PFSK-1 (cell line): Measurements from ENCODE around the gene OR2V1.

Experiments used
- FOXP2 ChIP-seq: optimal IDR thresholded peaks from 2 replicates; pipeline ENCODE3; 2011; ENCODE audit warnings: borderline replicate concordance, control low read depth, inconsistent platforms; ENCODE audit not compliant: insufficient read depth; ENCODE audit errors: extremely low read length, extremely low read depth
- POLR2AphosphoS5 ChIP-seq: IDR thresholded peaks from 2 replicates; pipeline ENCODE4 v1.6.1; 2012; ENCODE audit warnings: low read depth, mild to moderate bottlenecking, control low read depth, low read length, moderate library complexity
- SIN3A ChIP-seq: IDR thresholded peaks from 2 replicates; pipeline ENCODE4 v1.6.1; 2012; ENCODE audit warnings: mild to moderate bottlenecking, low read length, moderate library complexity, borderline replicate concordance; ENCODE audit not compliant: insufficient read depth
- TAF1 ChIP-seq: IDR thresholded peaks from 2 replicates; pipeline ENCODE4 v1.6.1; 2012; ENCODE audit warnings: low read length, control low read depth, borderline replicate concordance; ENCODE audit not compliant: insufficient read depth
- TF ChIP-seq, protein P1 (sequence below), 2 experiments: IDR thresholded peaks; 2 replicates each; pipeline versions ENCODE4 v1.6.1 to v1.8.0; 2011 to 2012; ENCODE audit warnings: low read depth in 2 of 2, low read length in 2 of 2, control low read depth in 1 of 2, inconsistent platforms in 1 of 2, mild to moderate bottlenecking in 1 of 2, moderate library complexity in 1 of 2; ENCODE audit not compliant: insufficient read depth in 1 of 2

OR2V1 gene

DNA sequence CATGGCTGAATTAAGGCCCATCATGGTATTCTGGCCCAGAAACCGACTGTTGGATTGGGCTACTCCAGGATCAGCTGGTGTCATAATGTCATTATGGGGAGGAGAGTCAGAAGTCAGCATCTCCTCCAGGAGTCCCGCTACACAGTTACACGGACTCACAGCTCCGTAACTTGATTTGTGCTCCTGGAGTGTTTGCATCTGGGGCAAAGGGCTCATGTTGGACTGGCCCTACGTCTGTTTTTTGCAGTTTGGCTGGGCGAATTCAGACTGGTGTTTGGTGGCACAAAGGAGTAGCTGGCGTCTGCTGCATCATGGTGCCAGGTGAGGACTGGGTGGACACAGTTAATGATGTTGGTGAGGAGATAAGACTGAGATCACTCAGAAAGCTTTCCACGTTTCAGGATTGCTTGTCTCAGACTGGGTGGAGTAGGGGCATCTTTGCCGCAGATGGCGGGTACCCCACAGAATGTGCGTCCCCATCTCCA is 31.3 kb downstream of the OR2V1 start:
- TF ChIP-seq TAF1: no peak
- TF ChIP-seq, protein P1, sequence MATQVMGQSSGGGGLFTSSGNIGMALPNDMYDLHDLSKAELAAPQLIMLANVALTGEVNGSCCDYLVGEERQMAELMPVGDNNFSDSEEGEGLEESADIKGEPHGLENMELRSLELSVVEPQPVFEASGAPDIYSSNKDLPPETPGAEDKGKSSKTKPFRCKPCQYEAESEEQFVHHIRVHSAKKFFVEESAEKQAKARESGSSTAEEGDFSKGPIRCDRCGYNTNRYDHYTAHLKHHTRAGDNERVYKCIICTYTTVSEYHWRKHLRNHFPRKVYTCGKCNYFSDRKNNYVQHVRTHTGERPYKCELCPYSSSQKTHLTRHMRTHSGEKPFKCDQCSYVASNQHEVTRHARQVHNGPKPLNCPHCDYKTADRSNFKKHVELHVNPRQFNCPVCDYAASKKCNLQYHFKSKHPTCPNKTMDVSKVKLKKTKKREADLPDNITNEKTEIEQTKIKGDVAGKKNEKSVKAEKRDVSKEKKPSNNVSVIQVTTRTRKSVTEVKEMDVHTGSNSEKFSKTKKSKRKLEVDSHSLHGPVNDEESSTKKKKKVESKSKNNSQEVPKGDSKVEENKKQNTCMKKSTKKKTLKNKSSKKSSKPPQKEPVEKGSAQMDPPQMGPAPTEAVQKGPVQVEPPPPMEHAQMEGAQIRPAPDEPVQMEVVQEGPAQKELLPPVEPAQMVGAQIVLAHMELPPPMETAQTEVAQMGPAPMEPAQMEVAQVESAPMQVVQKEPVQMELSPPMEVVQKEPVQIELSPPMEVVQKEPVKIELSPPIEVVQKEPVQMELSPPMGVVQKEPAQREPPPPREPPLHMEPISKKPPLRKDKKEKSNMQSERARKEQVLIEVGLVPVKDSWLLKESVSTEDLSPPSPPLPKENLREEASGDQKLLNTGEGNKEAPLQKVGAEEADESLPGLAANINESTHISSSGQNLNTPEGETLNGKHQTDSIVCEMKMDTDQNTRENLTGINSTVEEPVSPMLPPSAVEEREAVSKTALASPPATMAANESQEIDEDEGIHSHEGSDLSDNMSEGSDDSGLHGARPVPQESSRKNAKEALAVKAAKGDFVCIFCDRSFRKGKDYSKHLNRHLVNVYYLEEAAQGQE (IDR thresholded peaks at IDR 0.05; ENCODE audit: insufficient read depth in 1 of 2, low read depth in 2 of 2, low read length in 2 of 2): no peak
- TF ChIP-seq SIN3A: no peak
- TF ChIP-seq FOXP2: no peak
- TF ChIP-seq POLR2AphosphoS5: no peak

DNA sequence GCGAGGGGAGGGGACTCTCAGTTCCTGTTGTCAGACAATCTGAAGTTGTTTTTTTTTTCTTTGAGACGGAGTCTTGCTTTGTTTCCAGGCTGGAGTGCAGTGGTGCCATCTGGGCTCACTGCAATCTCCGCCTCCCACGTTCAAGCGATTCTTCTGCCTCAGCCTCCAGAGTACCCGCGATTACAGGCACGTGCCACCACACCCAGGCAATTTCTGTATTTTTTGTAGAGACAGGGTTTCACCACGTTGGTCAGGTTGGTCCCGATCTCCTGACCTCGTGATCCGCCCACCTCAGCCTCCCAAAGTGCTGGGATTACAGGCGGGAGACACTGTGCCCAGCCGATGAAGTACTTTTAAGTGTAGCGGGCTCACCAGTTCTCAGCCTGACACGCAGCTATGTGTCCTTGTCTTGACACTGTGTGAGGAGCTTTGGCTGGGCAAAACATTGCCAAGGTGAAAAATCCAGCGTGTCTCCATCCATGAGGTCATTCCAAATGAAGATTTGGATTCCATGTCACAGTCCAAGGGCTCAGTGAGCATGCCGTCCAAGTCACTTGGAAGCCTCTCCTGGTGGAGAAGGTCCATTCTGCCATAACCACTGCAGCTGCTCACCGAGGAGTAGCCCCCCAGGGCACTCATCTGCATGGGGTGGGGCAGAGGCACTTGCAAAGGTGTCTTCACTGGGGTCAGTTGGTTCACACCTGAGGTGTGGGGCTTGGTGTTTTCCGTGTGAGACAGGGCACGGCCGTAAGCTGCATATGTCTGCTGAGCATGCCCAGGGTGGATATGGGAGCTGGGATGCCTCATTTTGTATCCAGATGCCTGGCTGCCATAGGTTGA is 32.0 kb downstream of the OR2V1 start:
- no peak for TF ChIP-seq TAF1
- TF ChIP-seq, protein P1 (IDR thresholded peaks at IDR 0.05; ENCODE audit: insufficient read depth in 1 of 2, low read depth in 2 of 2, low read length in 2 of 2): no peak
- TF ChIP-seq SIN3A: no peak
- no peak for TF ChIP-seq FOXP2
- TF ChIP-seq POLR2AphosphoS5: no peak

DNA sequence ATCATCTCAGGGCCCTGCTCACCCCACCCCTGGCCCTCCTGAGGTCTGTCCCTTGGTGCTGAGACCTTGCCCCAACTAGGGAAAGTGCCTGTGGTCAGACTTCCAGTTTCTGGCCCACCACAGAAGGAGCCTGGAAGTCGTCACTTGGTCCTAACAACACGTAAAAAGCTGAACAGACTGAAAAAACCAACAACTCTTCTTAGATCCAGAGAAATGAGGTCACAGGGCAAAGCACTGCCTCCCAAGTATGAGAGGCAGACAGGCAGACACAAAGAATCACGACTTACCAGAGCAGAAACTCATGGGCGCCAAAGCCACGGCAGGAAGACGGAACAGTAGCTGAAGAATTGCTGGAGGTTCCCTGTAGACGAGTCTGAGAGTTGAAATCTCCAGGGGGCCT is 38.5 kb downstream of the OR2V1 start:
- TF ChIP-seq SIN3A (no peak), POLR2AphosphoS5 (no peak), TAF1 (no peak)

DNA sequence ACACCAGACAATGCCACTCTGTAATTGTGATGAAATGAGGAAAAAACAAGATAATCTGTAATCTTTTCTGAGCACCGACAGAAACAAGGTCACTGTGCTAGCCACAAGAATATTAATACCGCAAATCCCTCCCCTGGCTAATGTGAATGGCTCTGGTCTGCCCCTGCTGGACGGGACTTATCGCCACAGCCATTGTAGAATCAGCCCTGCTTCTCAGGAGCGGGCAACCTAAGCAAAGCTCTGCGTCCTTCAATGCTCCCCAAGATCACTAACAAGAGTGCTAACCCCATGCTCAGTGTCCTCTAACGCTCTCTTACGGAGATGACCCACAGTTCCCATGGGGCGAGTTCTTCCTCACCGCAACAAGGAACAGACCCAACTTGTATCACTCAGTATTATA is 42.7 kb downstream of the OR2V1 start:
- TF ChIP-seq, protein P1 (IDR thresholded peaks at IDR 0.05; ENCODE audit: insufficient read depth in 1 of 2, low read depth in 2 of 2, low read length in 2 of 2): no peak
- TF ChIP-seq POLR2AphosphoS5 (no peak), FOXP2 (no peak), SIN3A (no peak), TAF1 (no peak)

DNA sequence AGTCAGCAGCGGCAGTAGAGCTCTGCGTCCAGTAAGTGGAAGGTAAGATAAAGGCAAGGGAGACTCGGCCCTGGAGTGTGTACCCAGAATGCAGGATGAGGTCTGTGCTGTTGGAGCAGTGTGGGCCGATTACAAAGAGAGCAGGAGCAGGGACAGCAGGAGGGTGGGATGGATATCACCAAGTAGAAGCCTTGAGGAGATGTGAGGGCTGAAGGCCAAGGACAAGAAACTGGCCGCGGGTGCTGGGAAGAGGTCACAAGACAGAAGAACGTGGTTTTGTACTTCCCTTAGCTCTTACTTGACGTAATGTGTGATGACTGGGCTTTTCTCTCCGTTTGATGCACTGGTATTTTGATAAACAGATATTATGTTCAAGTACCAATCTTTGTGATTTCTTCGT is 43.7 kb downstream of the OR2V1 start:
- TF ChIP-seq, protein P1 (IDR thresholded peaks at IDR 0.05; ENCODE audit: insufficient read depth in 1 of 2, low read depth in 2 of 2, low read length in 2 of 2): no peak
- no peak for TF ChIP-seq SIN3A
- no peak for TF ChIP-seq TAF1
- TF ChIP-seq FOXP2: no peak
- no peak for TF ChIP-seq POLR2AphosphoS5
